ENCODE results near the gene NSUN7.
"Not testable (repeated sequence)": the region's sequence is repeated elsewhere in the genome, so short reads cannot be mapped to it uniquely, and the experiment has no call there.

Gene NSUN7

DNA sequence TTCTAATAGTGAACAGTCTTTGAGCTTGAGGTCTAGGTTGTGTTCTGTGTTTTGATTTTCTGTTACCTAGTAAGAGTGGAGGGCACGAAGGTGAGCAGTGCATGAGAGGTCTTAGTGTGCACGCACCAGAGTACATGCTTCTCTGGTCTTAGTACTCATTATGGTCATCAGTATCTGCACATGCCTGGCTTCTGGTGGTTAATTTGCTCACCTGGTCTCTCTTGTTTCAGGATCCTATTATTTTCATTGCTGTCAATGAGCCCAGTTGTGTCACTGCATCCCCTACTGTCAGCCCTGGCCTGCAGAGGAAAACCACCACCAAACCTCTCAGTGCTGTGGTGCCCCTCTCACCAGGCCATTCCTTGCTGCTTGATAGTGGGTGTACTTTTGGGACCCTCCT, 54.8 kb downstream of the NSUN7 start:
- Histone ChIP-seq H3K36me3 (peaks cover 0 to 3% (median 0%) of the 10 kb centered on the region in 3 donors), H3K27ac (no peak overlapping the region), H3K4me1 (peaks cover 0 to 7% (median 0%) of the 10 kb centered on the region in 4 donors), H3K27me3 (no peaks in the 10 kb centered on the region), H3K4me3 (no peak overlapping the region), H3K9me3 (no peaks in the 10 kb centered on the region)
- intact Hi-C loops (cut with DNase I; ENCODE audit: low total_unique reads), result no loop called here
- TF ChIP-seq, protein P1, sequence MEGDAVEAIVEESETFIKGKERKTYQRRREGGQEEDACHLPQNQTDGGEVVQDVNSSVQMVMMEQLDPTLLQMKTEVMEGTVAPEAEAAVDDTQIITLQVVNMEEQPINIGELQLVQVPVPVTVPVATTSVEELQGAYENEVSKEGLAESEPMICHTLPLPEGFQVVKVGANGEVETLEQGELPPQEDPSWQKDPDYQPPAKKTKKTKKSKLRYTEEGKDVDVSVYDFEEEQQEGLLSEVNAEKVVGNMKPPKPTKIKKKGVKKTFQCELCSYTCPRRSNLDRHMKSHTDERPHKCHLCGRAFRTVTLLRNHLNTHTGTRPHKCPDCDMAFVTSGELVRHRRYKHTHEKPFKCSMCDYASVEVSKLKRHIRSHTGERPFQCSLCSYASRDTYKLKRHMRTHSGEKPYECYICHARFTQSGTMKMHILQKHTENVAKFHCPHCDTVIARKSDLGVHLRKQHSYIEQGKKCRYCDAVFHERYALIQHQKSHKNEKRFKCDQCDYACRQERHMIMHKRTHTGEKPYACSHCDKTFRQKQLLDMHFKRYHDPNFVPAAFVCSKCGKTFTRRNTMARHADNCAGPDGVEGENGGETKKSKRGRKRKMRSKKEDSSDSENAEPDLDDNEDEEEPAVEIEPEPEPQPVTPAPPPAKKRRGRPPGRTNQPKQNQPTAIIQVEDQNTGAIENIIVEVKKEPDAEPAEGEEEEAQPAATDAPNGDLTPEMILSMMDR (IDR thresholded peaks at IDR 0.05), result no peak
- no peak for DNase-seq

DNA sequence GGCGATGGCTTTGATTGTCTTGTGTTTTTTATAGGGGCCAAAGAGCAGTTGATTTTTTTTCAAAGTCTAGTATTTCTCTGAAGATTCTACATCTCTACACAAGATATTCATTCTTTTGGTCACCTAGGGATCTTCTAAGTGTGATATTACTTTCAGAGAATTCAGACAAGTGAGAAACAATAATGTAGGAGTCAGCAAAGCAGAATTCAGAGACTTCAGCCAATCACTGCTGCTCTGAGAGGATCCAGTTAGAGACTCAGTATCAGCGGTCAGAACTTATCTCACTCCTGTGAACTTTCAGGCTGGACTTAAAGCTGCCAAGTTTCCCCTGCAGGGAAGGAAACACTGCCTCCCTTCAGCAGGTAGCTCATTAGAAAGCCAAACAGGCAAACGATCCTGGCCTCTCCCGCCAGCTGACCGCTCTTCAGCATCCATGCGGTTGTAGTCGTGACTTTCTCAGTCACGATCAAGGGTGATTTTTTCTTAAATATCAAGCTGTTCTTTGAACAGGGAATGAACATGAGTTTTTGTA, 59.2 kb downstream of the NSUN7 start:
- Histone ChIP-seq H3K36me3 (peaks cover 9 to 15% (median 9%) of the 10 kb centered on the region in 3 donors), H3K4me3 (no peak overlapping the region), H3K27me3 (no peaks in the 10 kb centered on the region), H3K4me1 (peaks cover 0 to 7% (median 0%) of the 10 kb centered on the region in 4 donors), H3K27ac (no peak overlapping the region), H3K9me3 (no peaks in the 10 kb centered on the region)
- intact Hi-C loops (cut with DNase I; ENCODE audit: low total_unique reads), result no loop called here
- DNase-seq, result no peak
- TF ChIP-seq, protein P1 (IDR thresholded peaks at IDR 0.05), result no peak

DNA sequence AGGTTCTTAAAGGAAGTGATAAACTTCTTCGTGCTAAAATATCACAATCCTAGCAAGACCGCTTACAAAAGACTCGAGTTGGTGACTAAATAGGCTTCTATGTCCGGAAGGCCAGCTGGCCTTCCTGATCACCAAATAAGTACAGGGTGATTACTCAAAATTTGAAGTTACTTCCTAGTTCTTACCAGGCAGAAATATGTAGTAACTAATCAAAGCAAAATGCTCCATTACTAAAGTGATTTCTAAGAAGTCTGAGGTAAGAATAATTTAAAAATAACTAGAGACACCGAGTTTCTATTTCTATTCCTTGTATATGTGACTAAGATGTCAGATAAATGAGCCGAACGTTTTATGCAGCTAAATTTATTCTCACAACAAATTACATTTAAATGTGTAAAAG, 62.2 kb downstream of the NSUN7 start:
- H3K4me3 ChIP-seq, result no peak overlapping the region
- H3K27ac ChIP-seq, result peak overlapping the region in 1 of 2 donors; percentile 16
- H3K4me1 ChIP-seq, result peaks cover 0 to 6% (median 0%) of the 10 kb centered on the region in 4 donors
- intact Hi-C loops (cut with DNase I; ENCODE audit: low total_unique reads), result no loop called here
- TF ChIP-seq, protein P1 (IDR thresholded peaks at IDR 0.05), result no peak
- H3K9me3 ChIP-seq, result no peaks in the 10 kb centered on the region
- no peak for DNase-seq
- H3K27me3 ChIP-seq, result no peaks in the 10 kb centered on the region
- H3K36me3 ChIP-seq, result peaks cover 30 to 39% (median 34%) of the 10 kb centered on the region in 3 donors

DNA sequence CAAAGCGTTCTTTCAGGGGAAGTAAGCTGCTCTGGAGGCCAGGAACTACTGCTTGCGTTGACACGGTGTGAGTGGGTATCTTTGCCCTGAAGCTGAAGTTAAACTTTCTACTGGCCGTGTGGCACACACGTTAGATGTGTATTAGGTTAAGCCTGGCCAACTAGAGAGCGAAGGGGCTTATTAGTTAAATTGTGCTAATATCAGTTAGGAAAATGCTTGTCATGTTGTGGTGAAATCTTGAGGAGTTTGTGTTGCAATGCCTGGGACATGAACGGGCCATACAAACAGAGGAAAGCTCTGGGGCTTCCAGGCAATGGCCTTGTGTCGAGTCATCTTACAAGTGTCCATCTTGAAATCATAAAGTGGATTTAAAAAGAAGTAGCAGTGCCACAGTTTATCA, 62.6 kb downstream of the NSUN7 start:
- H3K9me3 ChIP-seq, result no peaks in the 10 kb centered on the region
- TF ChIP-seq, protein P1 (IDR thresholded peaks at IDR 0.05), result no peak
- H3K4me1 ChIP-seq, result peaks cover 0 to 2% (median 0%) of the 10 kb centered on the region in 4 donors
- intact Hi-C loops (cut with DNase I; ENCODE audit: low total_unique reads), result no loop called here
- H3K36me3 ChIP-seq, result peaks cover 30 to 43% (median 38%) of the 10 kb centered on the region in 3 donors
- peak overlapping the region; percentile 6 to 16 for H3K27ac ChIP-seq
- DNase-seq, result no peak
- H3K27me3 ChIP-seq, result no peaks in the 10 kb centered on the region
- H3K4me3 ChIP-seq, result no peak overlapping the region

DNA sequence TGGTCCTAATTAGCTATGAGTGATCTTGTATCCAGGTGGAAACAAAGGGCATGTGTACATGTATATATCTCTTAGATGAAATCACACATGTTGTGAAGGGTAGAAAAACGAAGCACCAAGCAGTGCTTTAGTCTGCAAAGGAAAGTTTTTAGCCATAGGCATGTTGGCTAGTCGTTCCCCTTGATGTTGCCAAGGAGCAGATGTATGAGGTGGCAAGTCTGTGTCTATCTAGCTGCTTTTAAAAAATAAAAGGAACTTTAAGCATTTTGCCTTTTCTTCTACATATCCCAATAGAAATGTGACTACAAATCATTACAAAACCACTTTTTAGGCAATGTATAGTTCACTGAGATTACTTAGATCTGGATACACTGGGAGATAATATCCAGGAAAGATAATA, 63.1 kb downstream of the NSUN7 start:
- Histone ChIP-seq H3K27me3 (no peaks in the 10 kb centered on the region), H3K4me1 (no peaks in the 10 kb centered on the region), H3K4me3 (no peak overlapping the region), H3K9me3 (no peaks in the 10 kb centered on the region), H3K27ac (peak overlapping the region in 1 of 2 donors; percentile 6), H3K36me3 (peaks cover 30 to 48% (median 43%) of the 10 kb centered on the region in 3 donors)
- intact Hi-C loops (cut with DNase I; ENCODE audit: low total_unique reads), result no loop called here
- no peak for DNase-seq
- TF ChIP-seq, protein P1 (IDR thresholded peaks at IDR 0.05), result no peak

DNA sequence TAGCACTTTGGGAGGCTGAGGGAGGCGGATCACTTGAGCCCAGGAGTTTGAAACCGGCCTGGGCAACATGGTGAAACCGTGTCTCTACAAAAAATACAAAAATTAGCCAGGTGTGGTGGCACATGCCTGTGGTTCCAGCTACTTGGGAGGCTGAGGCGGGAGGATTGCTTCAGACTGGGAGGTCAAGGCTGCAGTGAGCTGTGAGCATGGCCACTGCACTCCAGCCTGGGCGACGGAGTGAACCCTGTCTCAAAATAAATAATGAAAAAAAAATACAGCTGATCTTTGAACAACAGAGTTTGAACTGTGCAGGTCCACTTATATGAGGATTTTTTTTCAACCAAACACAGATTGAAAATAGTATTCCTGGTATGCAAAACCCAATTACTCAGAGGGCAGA, 67.4 kb downstream of the NSUN7 start:
- H3K36me3 ChIP-seq, result peaks cover 46 to 86% (median 77%) of the 10 kb centered on the region in 3 donors
- H3K4me3 ChIP-seq; H3K27ac ChIP-seq; H3K27me3 ChIP-seq; intact Hi-C loops (cut with DNase I; ENCODE audit: low total_unique reads); DNase-seq; H3K4me1 ChIP-seq; H3K9me3 ChIP-seq: not testable (repeated sequence)

Data from tibial artery (tissue), 4 donors.